NCI-H774 (cell line): ENCODE data around the gene GRIK4.
"Not testable (repeated sequence)": the region's sequence is repeated elsewhere in the genome, so short reads cannot be mapped to it uniquely, and the experiment has no call there.

ENCODE experiments used
- DNase-seq: peaks from one replicate; lab custom pipeline; 2025; lab: John Stamatoyannopoulos, UW

The GRIK4 gene

DNA sequence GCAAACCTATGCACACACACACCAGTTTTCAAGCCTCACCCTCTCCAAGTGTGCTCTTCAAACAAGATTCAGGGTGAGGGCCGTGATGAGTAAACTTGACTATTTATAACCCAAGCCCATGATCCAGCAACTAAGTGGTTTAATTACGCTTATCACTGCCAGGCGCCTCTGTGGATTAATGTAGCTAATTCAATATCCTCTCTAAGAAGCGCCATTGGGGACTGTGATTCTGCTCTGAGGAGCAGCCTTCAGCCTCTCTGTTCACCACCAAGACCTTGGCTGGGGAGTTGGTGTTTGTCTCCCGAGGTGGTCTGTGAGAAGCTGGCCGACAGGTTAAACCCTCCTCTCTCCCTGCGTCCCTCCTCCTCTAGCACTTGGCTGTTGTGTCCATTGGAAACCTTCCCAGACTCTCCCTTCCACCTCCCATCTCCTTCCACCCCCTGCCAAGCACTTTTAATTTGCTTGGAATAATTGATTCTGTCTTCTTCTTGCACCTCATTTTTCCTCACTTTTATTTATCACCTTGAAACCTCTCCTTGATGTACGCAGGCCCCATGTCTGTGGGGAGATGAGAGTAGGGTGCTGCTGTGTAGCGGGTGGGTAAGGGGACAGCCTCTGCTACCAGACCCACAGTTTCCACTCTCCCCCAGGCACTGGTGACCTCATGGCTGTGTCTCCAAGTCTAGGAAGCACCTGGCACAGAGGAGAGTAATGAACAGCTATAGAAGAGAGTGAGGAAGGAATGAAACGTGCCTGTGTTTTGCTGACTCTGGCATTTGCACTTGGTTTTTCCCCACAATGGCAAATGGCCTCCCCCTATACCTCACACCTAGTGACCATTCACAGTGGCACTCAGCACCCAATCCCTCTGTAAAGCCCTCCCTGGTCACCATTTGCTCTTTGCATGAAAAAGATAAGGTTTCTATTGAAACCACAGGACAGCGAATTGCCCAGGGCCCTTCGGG lies 236.6 kb downstream of the GRIK4 start:
- no peak for DNase-seq

DNA sequence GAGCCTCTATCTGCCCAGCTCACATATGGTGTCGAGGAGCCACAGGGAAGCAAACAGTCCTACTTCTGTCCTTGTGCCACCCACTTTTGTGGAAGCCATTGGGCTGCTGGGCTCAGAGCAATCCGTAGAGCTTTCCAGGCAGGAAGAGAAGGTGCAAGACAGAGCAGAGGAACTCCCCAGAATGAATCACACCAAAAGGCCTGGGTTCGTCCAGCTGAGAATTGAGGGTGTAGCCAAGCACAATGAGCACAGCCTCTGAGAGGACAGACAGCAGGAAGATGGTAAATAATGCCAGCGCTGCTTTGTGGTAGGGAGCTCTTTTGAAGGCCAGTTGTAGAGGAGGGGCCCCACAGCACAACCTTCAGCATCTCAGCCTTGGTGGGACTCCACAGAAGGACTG lies 237.8 kb downstream of the GRIK4 start:
- no peak for DNase-seq

DNA sequence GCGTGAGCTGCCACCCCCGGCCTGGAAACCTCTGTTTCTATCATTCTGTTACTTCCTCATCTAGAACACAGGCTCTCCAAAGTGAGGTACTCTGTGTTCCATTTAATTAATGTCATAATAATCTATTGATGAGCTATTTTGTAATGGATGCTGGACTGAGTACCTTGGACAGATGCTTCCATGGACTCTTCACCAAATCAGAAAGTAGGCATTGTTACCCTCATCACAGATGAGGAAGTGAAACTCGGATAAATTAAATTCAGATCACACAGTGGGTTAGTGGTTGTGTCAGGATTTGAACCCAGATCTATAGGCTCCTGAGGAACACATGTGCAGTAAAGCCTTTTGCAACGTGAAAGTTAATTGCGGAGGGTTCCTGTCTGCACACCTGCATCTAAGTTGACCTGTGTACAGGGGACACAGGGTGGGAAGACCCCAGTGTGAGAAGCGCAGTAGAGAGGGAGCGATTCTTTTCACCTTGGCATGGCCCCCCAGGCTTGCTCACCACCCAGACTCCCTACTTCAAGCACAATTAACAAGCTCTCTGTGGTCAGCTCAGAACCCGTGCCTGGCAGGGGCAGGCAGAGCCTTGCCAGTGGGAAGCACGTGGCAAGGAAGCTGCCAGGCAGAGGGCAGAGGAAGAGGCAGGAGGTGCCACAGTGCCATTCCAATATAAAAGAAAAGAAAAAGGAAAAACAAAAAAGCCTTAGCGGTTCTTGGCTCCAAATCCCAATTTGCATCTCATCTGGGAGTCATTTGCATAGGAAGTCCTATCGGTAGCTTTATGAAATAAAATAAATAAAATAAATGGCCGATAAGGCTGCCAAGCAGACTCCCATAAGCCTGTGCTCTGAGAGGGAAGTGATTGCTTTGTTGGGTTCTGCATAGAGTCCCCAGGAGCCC lies 239.3 kb downstream of the GRIK4 start:
- no peak for DNase-seq

DNA sequence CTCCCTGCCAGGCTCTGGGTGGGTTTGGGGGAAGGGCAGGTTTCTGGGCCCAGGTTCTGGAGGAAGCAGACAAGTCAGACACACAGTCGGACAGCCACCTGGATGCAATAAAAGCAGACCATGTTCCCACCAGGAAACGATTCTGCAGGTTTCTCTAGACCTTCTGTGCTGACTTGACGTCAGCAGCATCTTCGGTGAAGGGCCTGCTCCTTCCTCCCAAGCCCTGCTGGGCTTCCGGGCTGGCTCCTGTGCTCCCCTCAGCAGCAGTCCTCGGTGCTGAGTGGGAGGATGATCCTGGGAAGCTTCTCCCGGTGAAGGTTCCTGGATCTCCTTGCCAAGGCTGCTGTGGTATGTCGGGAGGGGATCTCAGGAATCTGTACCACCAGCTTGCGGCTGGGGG lies 240.0 kb downstream of the GRIK4 start:
- no peak for DNase-seq

DNA sequence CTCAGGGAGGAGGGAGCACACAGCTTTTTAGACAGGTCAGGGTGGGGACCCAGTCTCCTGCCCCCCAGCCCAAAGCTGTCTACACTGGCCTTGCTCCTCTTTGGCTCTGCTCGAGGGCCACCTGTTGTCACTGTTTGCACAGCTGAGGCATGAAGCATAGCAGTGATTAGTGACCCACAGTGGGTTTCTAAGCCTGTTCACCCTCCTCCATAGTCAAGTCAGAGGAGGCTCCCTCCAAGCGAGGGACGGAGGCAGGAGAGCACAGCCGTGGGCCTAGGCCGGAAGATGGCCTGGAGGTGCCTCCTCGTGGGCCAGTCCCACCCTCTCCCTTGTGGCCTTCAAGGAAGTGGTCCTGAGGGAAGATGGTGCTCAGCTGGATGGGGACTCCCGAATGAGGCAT lies 241.1 kb downstream of the GRIK4 start:
- peak; percentile 23 for DNase-seq

DNA sequence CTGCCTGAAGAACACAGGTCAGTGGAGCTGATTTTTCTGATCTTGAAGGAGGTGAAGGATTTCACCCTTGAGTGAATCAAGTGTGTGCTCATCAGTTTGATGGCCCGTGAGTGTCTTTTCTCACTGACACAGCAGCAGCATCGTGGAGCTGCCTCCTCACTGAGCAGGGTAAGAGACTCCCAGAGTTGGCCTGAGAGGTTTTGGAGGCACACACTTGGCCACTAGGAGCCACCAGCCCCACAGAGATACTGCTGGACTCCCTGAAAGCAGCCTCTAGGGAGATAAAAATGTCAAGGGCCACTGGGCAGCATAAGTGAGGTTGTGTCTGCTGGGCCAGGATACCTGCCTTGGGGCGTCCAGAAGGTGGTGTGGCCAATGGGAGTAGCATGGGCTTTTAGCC lies 245.4 kb downstream of the GRIK4 start:
- DNase-seq = no peak

DNA sequence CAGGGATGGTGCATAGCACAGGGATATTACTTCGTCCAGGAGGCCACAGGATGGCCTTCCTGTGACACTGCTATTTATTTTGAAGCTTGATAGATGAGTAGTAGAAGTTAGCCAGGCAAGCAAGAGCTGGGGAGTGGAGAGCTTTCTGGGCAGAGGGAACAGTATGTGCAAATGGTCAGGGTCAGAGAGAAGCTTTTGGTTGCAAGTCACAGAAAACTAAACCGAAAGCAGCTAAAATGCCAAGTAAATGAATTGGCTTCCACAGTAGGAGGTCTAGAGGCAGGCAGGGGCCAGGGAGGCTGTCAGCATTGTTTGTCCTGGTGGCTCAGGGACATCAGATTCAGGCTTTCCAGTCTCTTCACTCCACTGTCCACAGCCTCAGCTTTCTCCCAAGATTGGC lies 247.5 kb downstream of the GRIK4 start:
- DNase-seq = no peak

DNA sequence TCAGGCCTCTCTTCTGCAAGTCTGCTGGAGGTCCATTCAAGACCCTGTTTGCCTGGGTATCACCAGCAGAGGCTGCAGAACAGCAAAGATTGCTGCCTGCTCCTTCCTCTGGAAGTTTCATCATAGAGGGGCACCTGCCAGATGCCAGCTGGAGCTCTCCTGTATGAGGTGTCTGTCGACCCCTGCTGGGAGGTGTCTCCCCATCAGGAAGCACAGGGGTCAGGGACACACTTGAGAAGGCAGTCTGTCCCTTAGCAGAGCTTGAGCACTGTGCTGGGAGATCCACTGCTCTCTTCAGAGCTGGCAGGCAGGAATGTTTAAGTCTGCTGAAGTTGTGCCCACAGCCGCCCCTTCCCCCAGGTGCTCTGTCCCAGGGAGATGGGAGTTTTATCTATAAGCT lies 254.2 kb downstream of the GRIK4 start:
- not testable (repeated sequence) for DNase-seq

DNA sequence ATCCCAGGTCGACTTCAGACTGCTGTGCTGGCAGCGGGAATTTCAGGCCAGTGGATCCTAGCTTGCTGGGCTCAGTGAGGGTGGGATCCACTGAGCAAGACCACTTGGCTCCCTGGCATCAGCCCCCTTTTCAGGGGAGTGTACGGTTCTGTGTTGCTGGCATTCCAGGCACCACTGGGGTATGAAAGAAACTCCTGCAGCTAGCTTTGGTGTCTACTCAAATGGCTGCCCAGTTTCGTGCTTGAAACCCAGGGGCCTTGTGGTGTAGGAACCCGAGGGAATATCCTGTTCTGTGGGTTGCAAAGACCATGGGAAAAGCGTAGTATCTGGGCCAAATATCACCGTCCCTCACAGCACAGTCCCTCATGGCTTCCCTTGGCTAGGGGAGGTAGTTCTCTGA lies 254.8 kb downstream of the GRIK4 start:
- no peak for DNase-seq

DNA sequence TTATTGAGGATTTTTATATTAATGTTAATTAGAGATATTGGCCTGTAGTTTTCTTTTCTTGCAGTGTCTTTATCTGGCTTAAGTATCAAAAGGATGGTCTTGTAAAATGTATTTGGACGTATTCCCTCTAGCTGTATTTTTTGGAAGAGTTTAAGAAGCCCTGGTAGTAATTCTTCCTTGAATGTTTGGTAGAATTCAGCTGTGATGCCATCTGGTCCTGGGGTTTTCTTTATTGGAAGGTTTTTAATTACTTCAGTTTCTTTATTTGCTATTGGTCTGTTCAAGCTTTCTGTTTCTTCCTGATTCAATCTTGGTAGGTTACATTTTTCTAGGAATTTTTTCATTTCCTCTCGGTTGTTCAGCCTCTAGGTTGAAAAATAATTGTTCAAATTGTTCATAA lies 257.4 kb downstream of the GRIK4 start:
- no peak for DNase-seq

DNA sequence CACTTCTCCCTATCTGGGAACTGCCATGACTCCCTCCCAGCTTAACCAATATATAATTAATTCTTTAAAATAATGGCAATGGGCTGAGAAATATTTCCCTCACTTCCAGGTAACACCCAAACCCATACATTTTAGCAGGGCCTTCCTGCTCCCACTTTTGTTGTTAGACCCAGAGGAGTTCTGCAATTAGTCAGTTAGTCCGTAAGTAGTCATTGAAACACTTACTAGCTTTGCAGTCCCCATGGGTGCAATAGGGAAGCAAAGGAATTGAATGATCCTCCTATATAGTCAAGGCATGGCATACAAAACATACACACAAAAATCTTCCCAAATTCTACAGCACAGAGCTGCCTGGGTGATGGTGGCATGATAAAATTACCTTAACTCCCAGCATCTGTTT lies 258.4 kb downstream of the GRIK4 start:
- no peak for DNase-seq

DNA sequence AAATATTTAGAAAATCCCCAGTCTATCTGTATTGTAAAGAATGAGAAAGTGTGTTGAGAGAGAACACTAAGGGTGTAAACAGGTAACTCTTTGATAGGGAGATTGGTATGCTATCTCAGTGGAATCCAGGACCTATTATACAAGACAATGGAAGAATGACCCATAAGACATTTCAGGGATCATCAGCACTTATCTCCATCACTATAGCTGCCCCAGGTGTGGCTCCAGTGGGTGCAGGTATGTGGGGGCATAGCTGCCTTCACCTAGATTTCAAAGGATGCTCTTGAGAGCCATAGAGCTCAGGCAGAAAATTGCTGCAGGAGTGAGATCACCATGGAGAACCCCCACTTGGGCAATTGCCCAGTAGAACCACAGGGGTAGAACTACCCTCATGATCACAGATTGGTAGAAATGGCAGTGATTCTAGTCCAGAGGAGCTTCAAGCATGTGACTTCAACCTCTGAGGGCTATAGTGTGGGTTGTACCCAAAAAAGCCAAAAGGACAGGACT lies 260.1 kb downstream of the GRIK4 start:
- no peak for DNase-seq

DNA sequence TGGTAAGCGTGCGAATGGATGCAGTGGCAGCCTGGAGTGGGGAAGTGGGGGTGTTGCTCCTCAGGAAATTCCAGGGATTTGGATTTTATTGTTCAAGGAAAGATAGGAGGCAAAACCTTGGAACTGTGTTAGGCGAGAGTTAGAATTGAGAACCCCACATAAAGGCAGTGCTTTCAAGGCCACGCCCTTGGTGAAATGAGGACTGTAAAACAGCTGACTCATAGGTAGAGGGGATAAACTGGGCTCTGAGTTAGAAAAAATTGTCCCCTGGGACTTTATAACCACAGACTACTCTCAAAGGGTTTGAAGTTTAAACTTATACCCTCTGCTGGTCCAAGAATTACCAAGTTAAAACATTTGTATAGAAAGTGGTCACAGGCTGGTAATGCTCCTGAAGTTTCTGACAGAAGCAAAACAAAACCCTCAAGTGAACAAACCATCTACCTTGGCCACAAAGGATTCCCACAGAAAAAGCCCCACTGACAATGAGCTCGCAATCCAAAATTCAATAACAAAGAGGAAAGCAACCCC lies 262.0 kb downstream of the GRIK4 start:
- DNase-seq = no peak

DNA sequence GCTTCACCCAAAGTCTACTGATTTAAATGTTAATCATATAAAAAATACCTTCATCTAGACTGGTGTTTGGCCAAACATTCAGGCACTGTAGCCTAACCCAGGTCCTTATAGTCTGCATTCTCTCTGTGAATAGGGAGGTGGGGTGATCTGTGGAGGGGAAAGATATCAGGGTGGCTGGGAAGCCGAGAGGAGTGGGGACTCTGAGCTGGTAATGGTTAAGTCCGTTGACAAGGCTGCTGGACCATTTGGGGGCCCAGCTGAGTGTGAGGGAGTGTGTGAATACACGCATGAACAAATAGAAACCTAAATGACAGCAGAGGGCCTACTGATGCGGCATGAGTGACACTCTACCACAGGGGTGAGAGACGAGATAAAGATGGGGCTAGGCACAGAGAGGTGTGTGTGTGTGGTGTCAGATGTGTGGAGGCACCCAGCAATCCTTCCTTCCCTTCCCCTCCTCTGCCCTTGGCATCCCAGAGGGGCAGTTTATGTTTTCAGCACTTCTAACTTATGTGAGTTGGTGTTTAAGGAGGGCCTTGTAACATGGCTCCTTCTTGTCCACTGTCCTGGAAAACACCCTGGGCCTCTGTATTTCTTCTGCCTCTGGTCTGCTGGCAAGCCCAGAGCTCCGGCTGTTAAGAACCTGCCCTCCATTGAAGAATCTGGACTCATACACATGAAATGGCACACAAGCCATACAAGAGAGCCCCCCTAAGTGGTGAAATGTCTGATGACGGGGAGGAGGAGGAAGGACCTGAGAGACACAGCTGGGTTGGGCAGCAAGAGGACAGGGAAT lies 263.2 kb downstream of the GRIK4 start:
- DNase-seq = no peak

DNA sequence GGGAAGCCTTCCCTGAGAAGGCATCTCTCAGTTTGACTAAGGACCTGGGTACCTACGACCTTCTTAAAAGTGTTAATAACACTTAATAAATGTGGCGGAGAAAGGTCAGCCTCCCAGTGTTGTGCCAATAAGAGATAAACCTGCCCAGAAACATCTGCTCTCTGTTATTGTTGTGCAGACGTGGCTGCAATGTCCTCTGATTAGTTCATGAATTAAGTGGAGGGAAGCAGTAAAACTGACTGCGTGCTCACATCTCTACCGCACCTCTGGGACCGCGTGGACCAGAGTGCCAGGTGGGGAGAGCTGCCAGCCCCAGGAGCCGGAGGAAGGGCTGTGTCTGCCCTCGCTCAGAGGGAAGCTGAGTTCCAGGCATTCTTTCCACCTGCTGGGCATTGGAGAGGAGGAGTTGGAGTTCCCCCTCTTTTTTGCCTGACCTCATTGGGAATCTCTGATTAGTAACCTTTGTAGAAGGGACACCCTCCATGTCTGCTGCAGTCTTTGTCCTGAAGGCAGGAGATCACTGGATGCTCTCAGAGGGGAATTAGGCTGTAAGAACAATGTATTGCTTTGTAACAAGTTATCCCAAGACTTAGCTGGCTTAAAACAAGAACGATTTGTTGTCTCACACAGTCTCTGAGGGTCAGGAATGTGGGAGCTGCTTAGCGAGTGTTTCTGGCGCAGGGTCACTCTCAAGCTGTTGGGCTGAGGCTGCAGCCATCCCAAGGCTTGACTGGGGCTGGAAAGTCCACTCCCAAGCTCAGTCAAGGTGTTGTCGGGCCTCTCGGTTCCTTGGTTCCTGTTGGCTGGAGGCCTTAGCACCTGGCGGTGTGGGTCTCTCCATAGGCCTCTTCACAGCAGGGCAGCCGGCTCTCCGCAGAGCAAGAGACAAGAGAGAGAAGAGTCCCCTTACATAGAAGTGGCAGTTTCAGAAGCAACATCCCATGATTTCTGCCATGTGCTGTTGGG lies 264.7 kb downstream of the GRIK4 start:
- DNase-seq = no peak

DNA sequence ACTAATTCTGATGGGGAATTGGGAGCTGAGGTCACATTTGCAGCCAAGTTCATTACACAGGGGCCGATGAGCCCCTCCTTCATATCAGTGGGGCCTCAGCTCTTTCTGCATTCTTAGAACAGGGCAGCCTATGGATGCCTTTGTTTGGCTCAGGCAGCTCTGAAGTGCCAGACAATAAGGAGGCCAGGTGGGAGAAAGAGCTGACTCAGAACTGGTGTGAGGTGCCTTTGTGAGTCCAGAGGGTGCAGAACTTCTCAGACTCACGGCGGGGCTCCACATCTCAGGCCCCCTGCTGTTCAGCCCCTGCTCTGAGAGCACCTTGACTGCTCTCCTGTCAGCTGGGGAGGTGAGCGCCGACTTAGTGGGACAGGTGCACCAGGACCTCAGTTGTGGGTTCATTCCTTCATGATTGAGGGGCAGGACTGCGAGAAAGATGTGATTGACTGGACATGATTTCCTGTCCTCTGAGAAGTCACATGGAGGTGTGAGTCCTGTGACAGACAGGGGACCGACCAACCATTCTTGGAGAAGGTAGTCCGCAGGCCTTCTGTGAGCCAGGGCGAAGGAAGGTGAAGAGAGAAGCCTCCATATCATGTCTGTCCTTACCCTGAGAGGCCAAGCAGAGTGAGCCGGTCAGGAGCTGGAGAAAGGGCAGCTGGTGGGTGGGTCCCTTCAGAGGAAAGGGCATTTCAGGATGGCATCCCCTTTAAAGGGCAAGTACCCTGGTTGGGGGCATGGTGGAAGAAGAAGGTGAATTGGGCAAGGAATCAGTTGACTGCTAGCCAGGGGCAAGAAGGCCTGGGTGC lies 267.3 kb downstream of the GRIK4 start:
- DNase-seq = no peak

DNA sequence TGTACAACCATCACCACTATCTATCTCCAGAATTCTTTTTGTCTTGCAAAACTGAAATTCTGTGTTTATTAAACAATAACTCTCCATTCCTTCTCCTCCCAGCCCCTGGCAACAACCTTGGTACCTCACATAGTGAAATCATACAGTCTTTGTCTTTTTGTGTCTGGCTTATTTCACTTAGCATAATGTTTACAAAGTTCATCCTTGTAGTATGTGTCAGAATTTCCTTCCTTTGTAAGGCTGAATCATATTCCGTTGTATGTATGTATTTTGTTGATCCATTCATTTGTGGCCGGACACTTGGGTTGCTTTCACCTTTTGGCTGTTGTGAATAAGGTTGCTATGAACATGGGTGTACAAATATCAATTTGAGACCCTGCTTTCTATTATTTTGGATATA lies 268.7 kb downstream of the GRIK4 start:
- no peak for DNase-seq

DNA sequence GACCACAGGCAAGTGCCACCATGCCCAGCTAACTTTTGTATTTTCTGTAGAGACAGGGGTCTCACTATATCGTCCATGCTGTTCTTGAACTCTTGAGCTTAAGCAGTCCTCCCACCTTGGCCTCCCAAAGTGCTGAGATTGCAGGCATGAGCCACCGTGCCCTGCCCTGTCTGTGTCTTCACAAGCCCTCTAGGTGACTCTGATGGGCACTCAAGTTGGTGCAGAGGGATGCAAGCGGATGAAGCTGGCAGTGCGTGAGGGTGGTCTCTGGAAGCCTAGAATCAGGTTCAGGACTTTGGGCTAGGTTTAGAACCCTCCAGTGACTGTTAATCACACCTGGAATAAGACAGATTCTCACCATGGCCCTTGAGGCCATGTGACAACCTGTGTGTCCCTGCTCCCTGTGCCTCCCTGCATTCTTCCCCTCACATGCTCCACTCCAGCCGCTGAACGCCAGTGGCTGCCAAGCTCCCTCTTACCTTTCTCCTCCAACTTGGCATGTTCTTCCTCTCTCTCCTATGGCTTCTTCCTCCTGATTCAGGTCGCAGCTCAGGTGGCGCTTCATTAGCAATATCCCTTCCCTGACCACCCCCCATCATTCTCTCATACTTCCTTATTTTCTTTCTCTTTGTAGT lies 270.1 kb downstream of the GRIK4 start:
- DNase-seq = no peak
